ENCODE results near the gene EMILIN1. TPM values are rescaled to one million over a fixed set of nuclear protein-coding genes. Genes with fewer than 3 reads are reported as not detected.
A peak's percentile ranks its signal among the peaks of the same experiment; 100 is the strongest.

EMILIN1 gene
- total RNA-seq, 1 experiment from 2014 or later: 0.31 TPM

- ATAC-seq (peak; percentile 6), DNase-seq (ENCODE audit: low read depth, low spot score) (no peak)
- peaks cover 9% of the 10 kb centered on the region for H3K36me3 ChIP-seq (ENCODE audit: control insufficient read depth, insufficient read depth, low read length)
- H3K27me3 ChIP-seq (ENCODE audit: control insufficient read depth, insufficient read depth, low read length): no peaks in the 10 kb centered on the region
- ChIA-PET POLR2A (interaction anchor here (0.6 to 0.9 kb wide), 2 partner anchors 12 to 14 kb away, joined by 3 to 4 read pairs; no protein-coding TSS in a partner anchor), CTCF (interaction anchor here (0.6 kb wide), 1 partner anchor 227 kb away, joined by 6 read pairs; no protein-coding TSS in a partner anchor)
- peak overlapping the region; percentile 88 for H3K27ac ChIP-seq (ENCODE audit: low read length)
- peak overlapping the region; percentile 80 to 95 for H3K4me3 ChIP-seq (ENCODE audit: low read depth in 2 of 2, low read length in 2 of 2)
- BruUV-seq (replicated peaks): no TSS peak
- TF ChIP-seq POLR2AphosphoS5 (IDR thresholded peaks at IDR 0.05; ENCODE audit: low read depth, low read length) (no peak), CTCF (IDR thresholded peaks at IDR 0.05) (no peak), REST (IDR thresholded peaks at IDR 0.05; ENCODE audit: insufficient read depth in 1 of 2, low read depth in 2 of 2, low read length in 1 of 2) (no peak), TCF7L2 (IDR thresholded peaks at IDR 0.05; ENCODE audit: low read depth, low read length) (no peak), SIN3A (IDR thresholded peaks at IDR 0.05; ENCODE audit: borderline replicate concordance, insufficient read depth, low read depth, low read length) (no peak)
- in situ Hi-C loops (cut with HindIII; ENCODE audit: low pct_unique_long_range_greater_than_20kb, low sequenced_read_pairs) (no loop called here), intact Hi-C loops (cut with micrococcal nuclease; ENCODE audit: unreplicated experiment) (no loop called here)
- H3K9me3 ChIP-seq (ENCODE audit: control insufficient read depth, insufficient read depth, low read depth, low read length): no peaks in the 10 kb centered on the region
- peaks cover 6% of the 10 kb centered on the region for H3K4me1 ChIP-seq (ENCODE audit: control insufficient read depth, insufficient read depth, low read length)
These were observed 26.3 kb upstream of the EMILIN1 start for GRCh38 chr2:27051902-27052645.

GRCh38 chr2:27053321-27053720 lies 25.1 kb upstream of the EMILIN1 start:
- CTCF ChIA-PET: no interaction called here

More at GRCh38 chr2:27053321-27053720, 25.1 kb upstream of the EMILIN1 start:
- Histone ChIP-seq H3K27me3 (ENCODE audit: control insufficient read depth, insufficient read depth, low read length) (no peaks in the 10 kb centered on the region), H3K9me3 (ENCODE audit: control insufficient read depth, insufficient read depth, low read depth, low read length) (no peaks in the 10 kb centered on the region), H3K4me3 (ENCODE audit: low read depth in 2 of 2, low read length in 2 of 2) (no peak overlapping the region), H3K27ac (ENCODE audit: low read length) (no peak overlapping the region), H3K4me1 (ENCODE audit: control insufficient read depth, insufficient read depth, low read length) (peaks cover 6% of the 10 kb centered on the region), H3K36me3 (ENCODE audit: control insufficient read depth, insufficient read depth, low read length) (peaks cover 9% of the 10 kb centered on the region)
- TF ChIP-seq POLR2AphosphoS5 (IDR thresholded peaks at IDR 0.05; ENCODE audit: low read depth, low read length): no peak
- no peak for TF ChIP-seq CTCF (IDR thresholded peaks at IDR 0.05)
- no peak for TF ChIP-seq TCF7L2 (IDR thresholded peaks at IDR 0.05; ENCODE audit: low read depth, low read length)
- BruUV-seq (replicated peaks): no TSS peak
- POLR2A ChIA-PET: no interaction called here
- intact Hi-C loops (cut with micrococcal nuclease; ENCODE audit: unreplicated experiment): no loop called here
- ATAC-seq: no peak
- in situ Hi-C loops (cut with HindIII; ENCODE audit: low pct_unique_long_range_greater_than_20kb, low sequenced_read_pairs): no loop called here
- no peak for DNase-seq (ENCODE audit: low read depth, low spot score)

Data from Panc1 (cell line).